Measurements from ENCODE around the gene GRID1.

The GRID1 gene

GRCh38 chr10:86366033-86366901 is at the start of gene GRID1:
TSS of gene GRID1 (minus strand) at chr10:86366795.
- DNase-seq (ENCODE audit: low spot score): peak; percentile 83

GRCh38 chr10:86415583-86415982 is 49.0 kb upstream of the GRID1 start:
- no peak for DNase-seq (ENCODE audit: low spot score)

GRCh38 chr10:86415116-86415515 is 48.5 kb upstream of the GRID1 start:
- DNase-seq (ENCODE audit: low spot score): no peak

- no peak for DNase-seq (ENCODE audit: low spot score)
These were observed 46.6 kb upstream of the GRID1 start for GRCh38 chr10:86413046-86413728.

GRCh38 chr10:86411852-86412560 is 45.4 kb upstream of the GRID1 start:
- DNase-seq (ENCODE audit: low spot score): no peak

- DNase-seq (ENCODE audit: low spot score): no peak
These were observed 44.8 kb upstream of the GRID1 start for GRCh38 chr10:86411281-86411841.

GRCh38 chr10:86410542-86411124 is 44.0 kb upstream of the GRID1 start:
- no peak for DNase-seq (ENCODE audit: low spot score)

GRCh38 chr10:86409183-86409582 is 42.6 kb upstream of the GRID1 start:
- no peak for DNase-seq (ENCODE audit: low spot score)

GRCh38 chr10:86403183-86403797 is 36.7 kb upstream of the GRID1 start:
- no peak for DNase-seq (ENCODE audit: low spot score)

- peak; percentile 68 for DNase-seq (ENCODE audit: low spot score)
These were observed 35.8 kb upstream of the GRID1 start for GRCh38 chr10:86402283-86402941.

GRCh38 chr10:86401588-86402282 is 35.1 kb upstream of the GRID1 start:
- DNase-seq (ENCODE audit: low spot score): no peak

- DNase-seq (ENCODE audit: low spot score): no peak
These were observed 34.4 kb upstream of the GRID1 start for GRCh38 chr10:86400705-86401587.

GRCh38 chr10:86399879-86400704 is 33.5 kb upstream of the GRID1 start:
- peak; percentile 91 for DNase-seq (ENCODE audit: low spot score)

- DNase-seq (ENCODE audit: low spot score): no peak
These were observed 32.9 kb upstream of the GRID1 start for GRCh38 chr10:86399514-86399878.

GRCh38 chr10:86397120-86397519 is 30.5 kb upstream of the GRID1 start:
- no peak for DNase-seq (ENCODE audit: low spot score)

- DNase-seq (ENCODE audit: low spot score): no peak
These were observed 27.4 kb upstream of the GRID1 start for GRCh38 chr10:86393862-86394455.

- no peak for DNase-seq (ENCODE audit: low spot score)
These were observed 26.8 kb upstream of the GRID1 start for GRCh38 chr10:86393362-86393761.

- DNase-seq (ENCODE audit: low spot score): no peak
These were observed 26.1 kb upstream of the GRID1 start for GRCh38 chr10:86392723-86393094.
